Fibroblast of lung (primary cell): ENCODE measurements around the gene KCNJ6.
"Not testable (repeated sequence)": the region's sequence is repeated elsewhere in the genome, so short reads cannot be mapped to it uniquely, and the experiment has no call there.

Source experiments
- CTCF ChIP-seq, 2 donors: IDR thresholded peaks in 1 of 2; conservative IDR thresholded peaks in 1 of 2; 1 replicate in 1 of 2; 2 replicates in 1 of 2; pipeline ENCODE4 v1.5.1; 2011 to 2012; ENCODE audit warnings: low read length in 2 of 2, control low read depth in 1 of 2, inconsistent platforms in 1 of 2, low read depth in 1 of 2, mild to moderate bottlenecking in 1 of 2
- EZH2 ChIP-seq: IDR thresholded peaks from 2 replicates; pipeline ENCODE4 v1.5.1; 2012; ENCODE audit warnings: low read length, control low read depth, mild to moderate bottlenecking; ENCODE audit errors: missing control alignments

- not testable (repeated sequence) for TF ChIP-seq CTCF (conservative IDR thresholded peaks at IDR 0.05 in 1 of 2, IDR thresholded peaks at IDR 0.05 in 1 of 2; ENCODE audit: low read depth in 1 of 2, low read length in 2 of 2); EZH2
Observed at GRCh38 chr21:37588644-37589043, 327.6 kb downstream of the KCNJ6 start.
